GM12878 (cell line): ENCODE measurements around the gene VWA8. TPM values are rescaled to one million over a fixed set of nuclear protein-coding genes. Genes with fewer than 3 reads are reported as not detected.

Experiments used
- ATAC-seq: fragments of 200-7000 bp; cut with Tn5 transposase; 3 replicates; pipeline ENCODE4 v1.9.1; 2020; ENCODE audit warnings: mild to moderate bottlenecking, moderate library complexity
- BruUV-seq: library from RNA; stranded (reverse); fragments of 400-500 nt; replicated peaks from 2 replicates; lab custom pipeline; 2021; lab: Mats Ljungman, UMichigan
- CTCF ChIA-PET: fragments of 300-600 bp; sonication (Branson Sonifier 250); formaldehyde crosslinking; extraction: SDS; loops from one replicate; lab custom pipeline; 2021; ENCODE audit warnings: inconsistent platforms; lab: Yijun Ruan, JAX
- POLR2A ChIA-PET: fragments of 350-600 bp; formaldehyde crosslinking; extraction: SDS; loops from one replicate; lab custom pipeline; 2021; ENCODE audit warnings: inconsistent platforms; lab: Charles Lee
- RAD21 ChIA-PET: fragments of 300-600 bp; sonication (Branson Sonifier 250); formaldehyde crosslinking; loops from one replicate; lab custom pipeline; 2023; ENCODE audit warnings: antibody characterized with exemption; ENCODE audit not compliant: unreplicated experiment; lab: Charles Lee
- SMC1A ChIA-PET: fragments of 300-600 bp; sonication (Branson Sonifier 250); formaldehyde crosslinking; loops from one replicate; lab custom pipeline; 2023; ENCODE audit not compliant: unreplicated experiment, uncharacterized antibody; lab: Charles Lee
- DNase-seq: peaks from one replicate; pipeline ENCODE4 v3.0.0-alpha.2; 2011; ENCODE audit warnings: low read depth, low spot score
- FAIRE-seq: peaks from 3 replicates; lab custom pipeline; 2011; peaks lifted over from hg19 to GRCh38; lab: Jason Lieb, UNC
- H2AFZ ChIP-seq: 2 replicates; pipeline ENCODE4 v1.6.0; 2011; ENCODE audit warnings: low read depth, low read length, control low read depth; ENCODE audit not compliant: control insufficient read depth
- H3K27ac ChIP-seq: 2 replicates; pipeline ENCODE4 v1.5.1; 2011; ENCODE audit warnings: control low read depth; ENCODE audit not compliant: control insufficient read depth, insufficient read depth
- H3K27me3 ChIP-seq, 2 experiments: replicated peaks in 1 of 2; 2 replicates each; pipeline versions ENCODE4 v1.6.0 to v1.6.1; 2011; ENCODE audit warnings: low read length in 1 of 2; ENCODE audit not compliant: control insufficient read depth in 2 of 2, insufficient read depth in 2 of 2
- H3K36me3 ChIP-seq, 2 experiments: 2 replicates each; pipeline ENCODE4 v1.5.1; 2011; ENCODE audit warnings: low read length in 1 of 2; ENCODE audit not compliant: control insufficient read depth in 2 of 2, insufficient read depth in 2 of 2
- H3K4me1 ChIP-seq: 2 replicates; pipeline ENCODE4 v1.6.1; 2011; ENCODE audit warnings: mild to moderate bottlenecking, low read length, moderate library complexity, mixed read lengths; ENCODE audit not compliant: control insufficient read depth, insufficient read depth
- H3K4me2 ChIP-seq: 2 replicates; pipeline ENCODE4 v1.6.0; 2011; ENCODE audit warnings: control low read depth; ENCODE audit not compliant: control insufficient read depth, insufficient read depth
- H3K4me3 ChIP-seq: fragments of 200-600 bp; sonication (generic); 2 replicates; pipeline ENCODE4 v1.5.1; 2016
- H3K79me2 ChIP-seq: 2 replicates; pipeline ENCODE4 v1.6.0; 2011; ENCODE audit warnings: low read length; ENCODE audit not compliant: control insufficient read depth, insufficient read depth
- H3K9ac ChIP-seq: 2 replicates; pipeline ENCODE4 v1.8.0; 2011; ENCODE audit warnings: low read length, control low read depth, mixed read lengths; ENCODE audit not compliant: control insufficient read depth, insufficient read depth
- H3K9me3 ChIP-seq: replicated peaks from 3 replicates; pipeline ENCODE4 v1.5.1; 2011; ENCODE audit warnings: mild to moderate bottlenecking, low read length; ENCODE audit not compliant: control insufficient read depth, insufficient read depth
- H4K20me1 ChIP-seq: 2 replicates; pipeline ENCODE4 v1.6.0; 2011; ENCODE audit not compliant: control insufficient read depth, insufficient read depth
- CHD1 ChIP-seq: IDR thresholded peaks from 2 replicates; pipeline ENCODE4 v1.6.1; 2012; ENCODE audit warnings: low read depth, low read length, improper control_type of control experiment
- NFIC ChIP-seq: IDR thresholded peaks from 2 replicates; pipeline ENCODE4 v1.6.1; 2012; ENCODE audit warnings: low read depth, mild to moderate bottlenecking, inconsistent platforms, low read length, moderate library complexity
- NR2F1 ChIP-seq: fragments of 450-650 bp; conservative IDR thresholded peaks from 2 replicates; pipeline ENCODE4 v1.6.1; 2017; ENCODE audit warnings: mild to moderate bottlenecking
- NRF1 ChIP-seq: conservative IDR thresholded peaks from 2 replicates; pipeline ENCODE4 v1.6.1; 2011; ENCODE audit warnings: mild to moderate bottlenecking, low read depth, low read length, improper control_type of control experiment
- TCF3 ChIP-seq: IDR thresholded peaks from 2 replicates; pipeline ENCODE4 v1.6.1; 2012; ENCODE audit warnings: low read depth, mild to moderate bottlenecking, low read length, borderline replicate concordance; ENCODE audit not compliant: insufficient read depth
- ZNF622 ChIP-seq: fragments of 450-650 bp; IDR thresholded peaks from 2 replicates; pipeline ENCODE4 v1.6.1; 2017; ENCODE audit warnings: mild to moderate bottlenecking, inconsistent platforms
- WGBS: methylation state at CpG from one replicate; pipeline ENCODE4 v1.1.6; 2016; ENCODE audit warnings: low lambda C conversion rate; ENCODE audit not compliant: insufficient replicate concordance, insufficient coverage; ENCODE audit errors: missing lambda C conversion rate; 5-methylcytosine and 5-hydroxymethylcytosine counted together
- in situ Hi-C: fragments of 300-500 bp; cut with MboI; formaldehyde crosslinking; loops from 9 replicates; pipeline ENCODE4 v1.14.3; 2018; ENCODE audit warnings: mixed read lengths
- intact Hi-C: fragments of 100-400 bp; cut with micrococcal nuclease; formaldehyde crosslinking; loops from one replicate; pipeline ENCODE4 v1.14.2; 2022; ENCODE audit not compliant: unreplicated experiment
- polyA plus RNA-seq, 11 experiments: library from polyadenylated mRNA; depleted of rRNA in 4 of 11; unstranded in 6 of 11; stranded (reverse) in 5 of 11; fragments of >200 nt; fragmentation: Nextera tagmentation in 4 of 11; fragmentation: Illumina TruSeq in 1 of 11; extraction: Ambion mirVana in 4 of 11; extraction: Trizol in 1 of 11; gene quantifications; 1 replicate in 1 of 11; 2 replicates in 10 of 11; pipeline versions ENCODE4 v1.2.1 to v1.2.3, GENCODE V29; 2011 to 2016; ENCODE audit warnings: inconsistent platforms in 2 of 11, missing spikeins in 2 of 11, low read depth in 1 of 11
- total RNA-seq, 4 experiments: library from RNA; depleted of rRNA in 3 of 4; stranded (reverse); fragments of >200 nt in 3 of 4; fragmentation: Illumina TruSeq in 1 of 4; extraction: Trizol in 1 of 4; gene quantifications; 2 replicates each; pipeline versions ENCODE4 v1.2.1 to v1.2.3, GENCODE V29; 2013 to 2021
- TF ChIP-seq, protein P1 (sequence below): IDR thresholded peaks from 2 replicates; pipeline ENCODE4 v1.6.1; 2012; ENCODE audit warnings: low read depth, low read length, improper control_type of control experiment
- TF ChIP-seq, protein P2 (sequence below): fragments of 450-650 bp; IDR thresholded peaks from 2 replicates; pipeline ENCODE4 v1.6.1; 2018; ENCODE audit warnings: borderline replicate concordance, mild to moderate bottlenecking; ENCODE audit not compliant: partially characterized antibody
- TF ChIP-seq, protein P3 (sequence below): fragments of 450-650 bp; IDR thresholded peaks from 2 replicates; pipeline ENCODE4 v1.6.1; 2017; ENCODE audit warnings: borderline replicate concordance
- TF ChIP-seq, protein P4 (sequence below): IDR thresholded peaks from 2 replicates; pipeline ENCODE4 v1.6.1; 2011; ENCODE audit warnings: borderline replicate concordance, low read depth, mild to moderate bottlenecking, moderate library complexity, mixed read lengths, low read length; ENCODE audit not compliant: insufficient read depth; ENCODE audit errors: extremely low read length
- TF ChIP-seq, protein P5 (sequence below): IDR thresholded peaks from 2 replicates; pipeline ENCODE4 v1.6.1; 2011; ENCODE audit warnings: low read depth, mild to moderate bottlenecking, low read length, moderate library complexity, borderline replicate concordance; ENCODE audit errors: extremely low read depth
- TF ChIP-seq, protein P6 (sequence below): fragments of 450-650 bp; IDR thresholded peaks from 2 replicates; pipeline ENCODE4 v1.6.1; 2014; ENCODE audit warnings: mild to moderate bottlenecking

The VWA8 gene
- total and polyA plus RNA-seq, 10 of the 15 experiments (the other 5 are each of a cell fraction or from before 2014, with no cell fraction given), result 3.0 to 21.8 (median 13.5) TPM

DNA sequence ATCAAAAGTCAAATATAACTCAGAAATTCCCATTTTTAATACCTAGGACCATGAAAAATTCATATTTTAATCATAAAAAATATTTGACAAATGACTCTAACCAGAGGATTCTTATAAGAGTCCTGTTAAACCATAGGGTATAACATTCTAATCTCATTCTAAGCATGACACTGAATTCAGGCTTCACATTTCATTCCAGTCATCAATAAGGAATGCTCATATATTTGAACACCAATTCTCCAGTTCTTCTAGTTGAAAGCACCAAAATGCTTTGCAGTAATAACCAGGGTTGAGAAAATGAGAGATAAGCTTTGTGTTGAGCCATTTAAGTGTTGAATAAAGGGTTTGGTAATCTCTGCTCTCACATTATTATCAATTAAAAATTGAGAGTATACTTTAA, 147.5 kb downstream of the VWA8 start (continued):
- TF ChIP-seq, protein P1, sequence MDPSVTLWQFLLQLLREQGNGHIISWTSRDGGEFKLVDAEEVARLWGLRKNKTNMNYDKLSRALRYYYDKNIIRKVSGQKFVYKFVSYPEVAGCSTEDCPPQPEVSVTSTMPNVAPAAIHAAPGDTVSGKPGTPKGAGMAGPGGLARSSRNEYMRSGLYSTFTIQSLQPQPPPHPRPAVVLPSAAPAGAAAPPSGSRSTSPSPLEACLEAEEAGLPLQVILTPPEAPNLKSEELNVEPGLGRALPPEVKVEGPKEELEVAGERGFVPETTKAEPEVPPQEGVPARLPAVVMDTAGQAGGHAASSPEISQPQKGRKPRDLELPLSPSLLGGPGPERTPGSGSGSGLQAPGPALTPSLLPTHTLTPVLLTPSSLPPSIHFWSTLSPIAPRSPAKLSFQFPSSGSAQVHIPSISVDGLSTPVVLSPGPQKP, result no peak
- no peak for TF ChIP-seq TCF3
- TF ChIP-seq, protein P2, sequence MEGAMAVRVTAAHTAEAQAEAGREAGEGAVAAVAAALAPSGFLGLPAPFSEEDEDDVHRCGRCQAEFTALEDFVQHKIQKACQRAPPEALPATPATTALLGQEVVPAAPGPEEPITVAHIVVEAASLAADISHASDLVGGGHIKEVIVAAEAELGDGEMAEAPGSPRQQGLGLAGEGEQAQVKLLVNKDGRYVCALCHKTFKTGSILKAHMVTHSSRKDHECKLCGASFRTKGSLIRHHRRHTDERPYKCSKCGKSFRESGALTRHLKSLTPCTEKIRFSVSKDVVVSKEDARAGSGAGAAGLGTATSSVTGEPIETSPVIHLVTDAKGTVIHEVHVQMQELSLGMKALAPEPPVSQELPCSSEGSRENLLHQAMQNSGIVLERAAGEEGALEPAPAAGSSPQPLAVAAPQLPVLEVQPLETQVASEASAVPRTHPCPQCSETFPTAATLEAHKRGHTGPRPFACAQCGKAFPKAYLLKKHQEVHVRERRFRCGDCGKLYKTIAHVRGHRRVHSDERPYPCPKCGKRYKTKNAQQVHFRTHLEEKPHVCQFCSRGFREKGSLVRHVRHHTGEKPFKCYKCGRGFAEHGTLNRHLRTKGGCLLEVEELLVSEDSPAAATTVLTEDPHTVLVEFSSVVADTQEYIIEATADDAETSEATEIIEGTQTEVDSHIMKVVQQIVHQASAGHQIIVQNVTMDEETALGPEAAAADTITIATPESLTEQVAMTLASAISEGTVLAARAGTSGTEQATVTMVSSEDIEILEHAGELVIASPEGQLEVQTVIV, result no peak

DNA sequence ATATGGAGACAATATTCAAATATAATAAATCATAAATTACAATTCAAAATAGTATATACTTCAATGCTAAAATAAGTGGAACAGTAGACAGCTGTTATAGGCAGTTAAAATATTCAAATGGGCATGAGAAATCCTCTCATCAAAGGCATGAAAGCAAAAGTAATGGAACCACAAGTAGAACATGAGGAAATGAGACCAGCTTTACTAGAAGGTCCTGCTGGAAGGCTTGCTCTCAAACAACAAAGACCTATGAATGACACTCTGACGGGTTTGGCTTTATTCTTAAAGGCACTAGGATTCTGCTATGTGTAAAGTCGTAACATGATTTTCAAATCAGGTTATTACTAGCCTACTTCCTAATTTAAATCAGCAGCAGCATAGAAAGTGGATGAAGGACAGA, 148.1 kb downstream of the VWA8 start:
- CTCF ChIA-PET, result no interaction called here
- peak; percentile 56 for DNase-seq
- Histone ChIP-seq H3K9ac (no peak overlapping the region), H3K9me3 (no peaks in the 10 kb centered on the region; the same call in 2 of the 3 replicates), H3K4me1 (peaks cover 23% of the 10 kb centered on the region), H3K79me2 (no peaks in the 10 kb centered on the region), H4K20me1 (no peaks in the 10 kb centered on the region), H3K36me3 (peaks cover 0 to 8% of the 10 kb centered on the region in 2 experiments; a peak in 1 of 4 replicates), H3K4me3 (no peak overlapping the region), H3K27ac (peak overlapping the region; percentile 4; the same call in 1 of the 2 replicates), H3K4me2 (peak overlapping the region; percentile 54), H2AFZ (peak overlapping the region; percentile 39; the same call in 1 of the 2 replicates), H3K27me3 (no peaks in the 10 kb centered on the region)
- in situ Hi-C loops, result no loop called here
- intact Hi-C loops, result no loop called here
- POLR2A ChIA-PET, result interaction anchor here (0.6 kb wide), 1 partner anchor 235 kb away, joined by 3 read pairs; no protein-coding TSS in a partner anchor
- WGBS, result 45% methylated on average over 2 of the region's 2 CpGs
- ATAC-seq, result peak; percentile 85
- peak; percentile 89 for FAIRE-seq
- SMC1A ChIA-PET, result interaction anchor here (0.9 to 2.7 kb wide), 7 partner anchors 10 to 160 kb away, joined by 3 to 9 read pairs (median 5); no protein-coding TSS in a partner anchor
- no TSS peak for BruUV-seq
- RAD21 ChIA-PET, result interaction anchor here (1.2 kb wide), 1 partner anchor 144 kb away, joined by 4 read pairs; no protein-coding TSS in a partner anchor
- TF ChIP-seq, protein P3, sequence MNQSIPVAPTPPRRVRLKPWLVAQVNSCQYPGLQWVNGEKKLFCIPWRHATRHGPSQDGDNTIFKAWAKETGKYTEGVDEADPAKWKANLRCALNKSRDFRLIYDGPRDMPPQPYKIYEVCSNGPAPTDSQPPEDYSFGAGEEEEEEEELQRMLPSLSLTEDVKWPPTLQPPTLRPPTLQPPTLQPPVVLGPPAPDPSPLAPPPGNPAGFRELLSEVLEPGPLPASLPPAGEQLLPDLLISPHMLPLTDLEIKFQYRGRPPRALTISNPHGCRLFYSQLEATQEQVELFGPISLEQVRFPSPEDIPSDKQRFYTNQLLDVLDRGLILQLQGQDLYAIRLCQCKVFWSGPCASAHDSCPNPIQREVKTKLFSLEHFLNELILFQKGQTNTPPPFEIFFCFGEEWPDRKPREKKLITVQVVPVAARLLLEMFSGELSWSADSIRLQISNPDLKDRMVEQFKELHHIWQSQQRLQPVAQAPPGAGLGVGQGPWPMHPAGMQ, result no peak
- TF ChIP-seq, protein P4, sequence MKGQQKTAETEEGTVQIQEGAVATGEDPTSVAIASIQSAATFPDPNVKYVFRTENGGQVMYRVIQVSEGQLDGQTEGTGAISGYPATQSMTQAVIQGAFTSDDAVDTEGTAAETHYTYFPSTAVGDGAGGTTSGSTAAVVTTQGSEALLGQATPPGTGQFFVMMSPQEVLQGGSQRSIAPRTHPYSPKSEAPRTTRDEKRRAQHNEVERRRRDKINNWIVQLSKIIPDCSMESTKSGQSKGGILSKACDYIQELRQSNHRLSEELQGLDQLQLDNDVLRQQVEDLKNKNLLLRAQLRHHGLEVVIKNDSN, result no peak
- no peak for TF ChIP-seq ZNF622
- TF ChIP-seq NRF1, result no peak
- no peak for TF ChIP-seq NR2F1
- TF ChIP-seq NFIC, result 0 out of 2 replicates have a peak, but pooled peaks have one; percentile 29
- TF ChIP-seq, protein P5, sequence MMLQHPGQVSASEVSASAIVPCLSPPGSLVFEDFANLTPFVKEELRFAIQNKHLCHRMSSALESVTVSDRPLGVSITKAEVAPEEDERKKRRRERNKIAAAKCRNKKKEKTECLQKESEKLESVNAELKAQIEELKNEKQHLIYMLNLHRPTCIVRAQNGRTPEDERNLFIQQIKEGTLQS, result no peak
- no peak for TF ChIP-seq CHD1
- TF ChIP-seq, protein P6, sequence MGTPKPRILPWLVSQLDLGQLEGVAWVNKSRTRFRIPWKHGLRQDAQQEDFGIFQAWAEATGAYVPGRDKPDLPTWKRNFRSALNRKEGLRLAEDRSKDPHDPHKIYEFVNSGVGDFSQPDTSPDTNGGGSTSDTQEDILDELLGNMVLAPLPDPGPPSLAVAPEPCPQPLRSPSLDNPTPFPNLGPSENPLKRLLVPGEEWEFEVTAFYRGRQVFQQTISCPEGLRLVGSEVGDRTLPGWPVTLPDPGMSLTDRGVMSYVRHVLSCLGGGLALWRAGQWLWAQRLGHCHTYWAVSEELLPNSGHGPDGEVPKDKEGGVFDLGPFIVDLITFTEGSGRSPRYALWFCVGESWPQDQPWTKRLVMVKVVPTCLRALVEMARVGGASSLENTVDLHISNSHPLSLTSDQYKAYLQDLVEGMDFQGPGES, result no peak
